Measurements from ENCODE around the gene PIEZO2.

PIEZO2 gene

GRCh38 chr18:11037533-11038240, 111.7 kb downstream of the PIEZO2 start:
- H3K27me3 ChIP-seq (ENCODE audit: insufficient read depth, low read length): no peaks in the 10 kb centered on the region
- H3K9me3 ChIP-seq (ENCODE audit: insufficient read depth, low read depth, low read length): no peaks in the 10 kb centered on the region
- no peak overlapping the region for H3K4me3 ChIP-seq (ENCODE audit: low read length)
- H3K27ac ChIP-seq (ENCODE audit: low read length): no peak overlapping the region
- no peak overlapping the region for H3K9ac ChIP-seq (ENCODE audit: low read depth, low read length)
- H3K4me1 ChIP-seq (ENCODE audit: insufficient read depth, low read length): peaks cover 9% of the 10 kb centered on the region; the same call in 1 of the 2 replicates
- H3K36me3 ChIP-seq (ENCODE audit: insufficient read depth, low read depth, low read length): no peaks in the 10 kb centered on the region

GRCh38 chr18:11035814-11036495, 113.4 kb downstream of the PIEZO2 start:
- H3K4me1 ChIP-seq (ENCODE audit: insufficient read depth, low read length): peaks cover 9% of the 10 kb centered on the region; the same call in 1 of the 2 replicates

GRCh38 chr18:11035376-11035775, 114.0 kb downstream of the PIEZO2 start:
- no peak overlapping the region for H3K4me3 ChIP-seq (ENCODE audit: low read length)
- H3K36me3 ChIP-seq (ENCODE audit: insufficient read depth, low read depth, low read length): no peaks in the 10 kb centered on the region
- H3K4me1 ChIP-seq (ENCODE audit: insufficient read depth, low read length): peaks cover 9% of the 10 kb centered on the region; the same call in 1 of the 2 replicates
- H3K27ac ChIP-seq (ENCODE audit: low read length): no peak overlapping the region
- no peaks in the 10 kb centered on the region for H3K27me3 ChIP-seq (ENCODE audit: insufficient read depth, low read length)
- no peaks in the 10 kb centered on the region for H3K9me3 ChIP-seq (ENCODE audit: insufficient read depth, low read depth, low read length)
- no peak overlapping the region for H3K9ac ChIP-seq (ENCODE audit: low read depth, low read length)

More at GRCh38 chr18:11035814-11036495, 113.4 kb downstream of the PIEZO2 start:
- Histone ChIP-seq H3K27me3 (ENCODE audit: insufficient read depth, low read length) (no peaks in the 10 kb centered on the region), H3K9ac (ENCODE audit: low read depth, low read length) (no peak overlapping the region), H3K27ac (ENCODE audit: low read length) (no peak overlapping the region), H3K36me3 (ENCODE audit: insufficient read depth, low read depth, low read length) (no peaks in the 10 kb centered on the region), H3K4me3 (ENCODE audit: low read length) (no peak overlapping the region), H3K9me3 (ENCODE audit: insufficient read depth, low read depth, low read length) (no peaks in the 10 kb centered on the region)

GRCh38 chr18:11034884-11035283, 114.5 kb downstream of the PIEZO2 start:
- Histone ChIP-seq H3K36me3 (ENCODE audit: insufficient read depth, low read depth, low read length) (no peaks in the 10 kb centered on the region), H3K9ac (ENCODE audit: low read depth, low read length) (no peak overlapping the region), H3K9me3 (ENCODE audit: insufficient read depth, low read depth, low read length) (no peaks in the 10 kb centered on the region), H3K4me1 (ENCODE audit: insufficient read depth, low read length) (peaks cover 9% of the 10 kb centered on the region; the same call in 1 of the 2 replicates), H3K27ac (ENCODE audit: low read length) (no peak overlapping the region), H3K4me3 (ENCODE audit: low read length) (no peak overlapping the region), H3K27me3 (ENCODE audit: insufficient read depth, low read length) (no peaks in the 10 kb centered on the region)

- Histone ChIP-seq H3K36me3 (ENCODE audit: insufficient read depth, low read depth, low read length) (no peaks in the 10 kb centered on the region), H3K9ac (ENCODE audit: low read depth, low read length) (no peak overlapping the region), H3K4me3 (ENCODE audit: low read length) (no peak overlapping the region), H3K4me1 (ENCODE audit: insufficient read depth, low read length) (peaks cover 9% of the 10 kb centered on the region; the same call in 1 of the 2 replicates), H3K27me3 (ENCODE audit: insufficient read depth, low read length) (no peaks in the 10 kb centered on the region), H3K9me3 (ENCODE audit: insufficient read depth, low read depth, low read length) (no peaks in the 10 kb centered on the region), H3K27ac (ENCODE audit: low read length) (no peak overlapping the region)
These were observed 115.9 kb downstream of the PIEZO2 start for GRCh38 chr18:11033503-11033902.

GRCh38 chr18:11031966-11032365, 117.4 kb downstream of the PIEZO2 start:
- Histone ChIP-seq H3K36me3 (ENCODE audit: insufficient read depth, low read depth, low read length) (no peaks in the 10 kb centered on the region), H3K9me3 (ENCODE audit: insufficient read depth, low read depth, low read length) (no peaks in the 10 kb centered on the region)

GRCh38 chr18:11029021-11029420, 120.3 kb downstream of the PIEZO2 start:
- H3K4me1 ChIP-seq (ENCODE audit: insufficient read depth, low read length): no peaks in the 10 kb centered on the region
- H3K4me3 ChIP-seq (ENCODE audit: low read length): no peak overlapping the region
- H3K9ac ChIP-seq (ENCODE audit: low read depth, low read length): no peak overlapping the region
- no peak overlapping the region for H3K27ac ChIP-seq (ENCODE audit: low read length)
- H3K36me3 ChIP-seq (ENCODE audit: insufficient read depth, low read depth, low read length): no peaks in the 10 kb centered on the region
- no peaks in the 10 kb centered on the region for H3K9me3 ChIP-seq (ENCODE audit: insufficient read depth, low read depth, low read length)
- H3K27me3 ChIP-seq (ENCODE audit: insufficient read depth, low read length): no peaks in the 10 kb centered on the region

More at GRCh38 chr18:11031966-11032365, 117.4 kb downstream of the PIEZO2 start:
- no peak overlapping the region for H3K4me3 ChIP-seq (ENCODE audit: low read length)
- peaks cover 9% of the 10 kb centered on the region; the same call in 1 of the 2 replicates for H3K4me1 ChIP-seq (ENCODE audit: insufficient read depth, low read length)
- H3K9ac ChIP-seq (ENCODE audit: low read depth, low read length): no peak overlapping the region
- H3K27ac ChIP-seq (ENCODE audit: low read length): no peak overlapping the region
- H3K27me3 ChIP-seq (ENCODE audit: insufficient read depth, low read length): no peaks in the 10 kb centered on the region

- Histone ChIP-seq H3K9ac (ENCODE audit: low read depth, low read length) (no peak overlapping the region), H3K27ac (ENCODE audit: low read length) (no peak overlapping the region), H3K9me3 (ENCODE audit: insufficient read depth, low read depth, low read length) (no peaks in the 10 kb centered on the region), H3K4me1 (ENCODE audit: insufficient read depth, low read length) (no peaks in the 10 kb centered on the region), H3K27me3 (ENCODE audit: insufficient read depth, low read length) (no peaks in the 10 kb centered on the region), H3K4me3 (ENCODE audit: low read length) (no peak overlapping the region), H3K36me3 (ENCODE audit: insufficient read depth, low read depth, low read length) (no peaks in the 10 kb centered on the region)
These were observed 121.5 kb downstream of the PIEZO2 start for GRCh38 chr18:11027862-11028261.

- no peak overlapping the region for H3K9ac ChIP-seq (ENCODE audit: low read depth, low read length)
- peaks cover 4% of the 10 kb centered on the region; the same call in 1 of the 2 replicates for H3K4me1 ChIP-seq (ENCODE audit: insufficient read depth, low read length)
- H3K36me3 ChIP-seq (ENCODE audit: insufficient read depth, low read depth, low read length): no peaks in the 10 kb centered on the region
- H3K4me3 ChIP-seq (ENCODE audit: low read length): no peak overlapping the region
- no peak overlapping the region for H3K27ac ChIP-seq (ENCODE audit: low read length)
- no peaks in the 10 kb centered on the region for H3K27me3 ChIP-seq (ENCODE audit: insufficient read depth, low read length)
- H3K9me3 ChIP-seq (ENCODE audit: insufficient read depth, low read depth, low read length): no peaks in the 10 kb centered on the region
These were observed 123.7 kb downstream of the PIEZO2 start for GRCh38 chr18:11025671-11026070.

- Histone ChIP-seq H3K4me3 (ENCODE audit: low read length) (no peak overlapping the region), H3K36me3 (ENCODE audit: insufficient read depth, low read depth, low read length) (no peaks in the 10 kb centered on the region), H3K9ac (ENCODE audit: low read depth, low read length) (no peak overlapping the region), H3K9me3 (ENCODE audit: insufficient read depth, low read depth, low read length) (no peaks in the 10 kb centered on the region), H3K27me3 (ENCODE audit: insufficient read depth, low read length) (no peaks in the 10 kb centered on the region), H3K27ac (ENCODE audit: low read length) (no peak overlapping the region), H3K4me1 (ENCODE audit: insufficient read depth, low read length) (peaks cover 9% of the 10 kb centered on the region; the same call in 1 of the 2 replicates)
These were observed 124.3 kb downstream of the PIEZO2 start for GRCh38 chr18:11024928-11025669.

GRCh38 chr18:11021477-11021876, 127.9 kb downstream of the PIEZO2 start:
- H3K9ac ChIP-seq (ENCODE audit: low read depth, low read length): no peak overlapping the region
- H3K27me3 ChIP-seq (ENCODE audit: insufficient read depth, low read length): no peaks in the 10 kb centered on the region
- no peaks in the 10 kb centered on the region for H3K36me3 ChIP-seq (ENCODE audit: insufficient read depth, low read depth, low read length)
- H3K4me3 ChIP-seq (ENCODE audit: low read length): no peak overlapping the region
- H3K27ac ChIP-seq (ENCODE audit: low read length): no peak overlapping the region
- H3K9me3 ChIP-seq (ENCODE audit: insufficient read depth, low read depth, low read length): no peaks in the 10 kb centered on the region
- H3K4me1 ChIP-seq (ENCODE audit: insufficient read depth, low read length): peaks cover 10% of the 10 kb centered on the region; the same call in 1 of the 2 replicates

All from iPS-20b (cell line).